ENCODE data around the gene ALDOB.

DNA sequence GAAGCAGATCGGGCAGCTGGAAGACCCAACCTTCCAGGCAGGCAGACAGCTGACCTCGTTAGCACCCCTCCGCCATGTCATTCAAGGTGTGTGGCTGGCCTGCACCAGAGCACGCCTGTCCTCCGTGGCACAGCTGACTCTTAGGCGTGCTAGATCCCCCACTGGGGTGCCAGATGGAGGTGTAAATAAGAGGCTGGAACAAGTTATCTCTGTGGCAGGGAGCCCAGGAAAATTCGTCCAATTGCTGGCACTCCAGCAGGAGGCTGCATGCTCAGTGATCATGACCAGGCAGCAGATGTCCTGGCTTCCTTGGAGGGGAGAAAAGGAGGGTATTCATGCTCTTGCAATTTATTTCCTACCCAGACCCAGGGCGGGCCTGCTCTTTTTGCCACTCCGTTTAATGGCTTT lies 7.8 kb upstream of the ALDOB start:
- TF ChIP-seq, protein P1, sequence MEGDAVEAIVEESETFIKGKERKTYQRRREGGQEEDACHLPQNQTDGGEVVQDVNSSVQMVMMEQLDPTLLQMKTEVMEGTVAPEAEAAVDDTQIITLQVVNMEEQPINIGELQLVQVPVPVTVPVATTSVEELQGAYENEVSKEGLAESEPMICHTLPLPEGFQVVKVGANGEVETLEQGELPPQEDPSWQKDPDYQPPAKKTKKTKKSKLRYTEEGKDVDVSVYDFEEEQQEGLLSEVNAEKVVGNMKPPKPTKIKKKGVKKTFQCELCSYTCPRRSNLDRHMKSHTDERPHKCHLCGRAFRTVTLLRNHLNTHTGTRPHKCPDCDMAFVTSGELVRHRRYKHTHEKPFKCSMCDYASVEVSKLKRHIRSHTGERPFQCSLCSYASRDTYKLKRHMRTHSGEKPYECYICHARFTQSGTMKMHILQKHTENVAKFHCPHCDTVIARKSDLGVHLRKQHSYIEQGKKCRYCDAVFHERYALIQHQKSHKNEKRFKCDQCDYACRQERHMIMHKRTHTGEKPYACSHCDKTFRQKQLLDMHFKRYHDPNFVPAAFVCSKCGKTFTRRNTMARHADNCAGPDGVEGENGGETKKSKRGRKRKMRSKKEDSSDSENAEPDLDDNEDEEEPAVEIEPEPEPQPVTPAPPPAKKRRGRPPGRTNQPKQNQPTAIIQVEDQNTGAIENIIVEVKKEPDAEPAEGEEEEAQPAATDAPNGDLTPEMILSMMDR (IDR thresholded peaks at IDR 0.05; ENCODE audit: low read depth, low read length, poor library complexity, severe bottlenecking), result no peak
- TF ChIP-seq EZH2phosphoT487 (IDR thresholded peaks at IDR 0.05; ENCODE audit: borderline replicate concordance, low read length), result no peak
